ENCODE results near the gene UPF2.
A peak's percentile ranks its signal among the peaks of the same experiment; 100 is the strongest.
"Not testable (repeated sequence)": the region's sequence is repeated elsewhere in the genome, so short reads cannot be mapped to it uniquely, and the experiment has no call there.

Gene UPF2
- 97.7 to 138 reads per million in 2 experiments for total RNA-seq

GRCh38 chr10:12042797-12043651, at the start of gene UPF2:
TSS of gene UPF2 (minus strand) at chr10:12042809. CDS start at chr10:12035423, 7,386 bp downstream.
- DNase-seq (ENCODE audit: low read depth): peak; percentile 96

DNA sequence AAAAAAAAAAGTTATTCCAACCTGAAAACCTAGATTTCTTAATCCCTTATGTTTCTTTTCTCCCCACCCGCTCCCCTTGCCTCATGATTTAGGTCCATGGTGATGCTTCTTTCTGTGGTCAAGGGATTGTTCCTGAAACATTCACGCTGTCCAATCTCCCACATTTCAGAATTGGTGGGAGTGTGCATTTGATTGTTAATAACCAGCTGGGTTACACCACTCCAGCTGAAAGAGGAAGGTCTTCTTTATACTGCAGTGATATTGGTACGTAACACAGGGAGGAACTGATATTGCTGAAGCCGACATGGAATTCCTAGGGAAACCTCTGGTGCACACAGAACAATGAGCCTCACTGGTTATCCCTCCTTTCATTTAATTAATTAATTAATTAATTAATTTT, 48.8 kb upstream of the UPF2 start:
- no peak for DNase-seq (ENCODE audit: low read depth)

DNA sequence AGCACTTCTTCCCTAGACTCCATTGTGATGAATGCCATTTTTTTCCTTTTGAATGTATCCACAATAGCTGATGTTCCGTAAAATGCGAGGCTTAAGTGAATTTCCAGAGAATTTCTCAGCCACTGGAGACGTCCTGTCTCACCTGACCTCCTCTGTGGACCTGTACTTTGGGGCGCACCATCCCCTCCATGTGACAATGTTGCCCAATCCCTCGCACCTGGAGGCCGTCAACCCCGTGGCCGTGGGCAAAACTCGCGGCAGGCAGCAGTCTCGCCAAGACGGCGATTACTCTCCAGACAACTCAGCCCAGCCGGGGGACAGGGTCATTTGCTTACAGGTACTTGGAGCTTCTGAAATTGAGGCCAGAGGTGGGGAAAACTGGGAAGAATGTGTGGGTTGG, 46.3 kb upstream of the UPF2 start:
- DNase-seq (ENCODE audit: low read depth): no peak

- no peak for DNase-seq (ENCODE audit: low read depth)
Observed at GRCh38 chr10:12081879-12082557, 39.4 kb upstream of the UPF2 start.

- no peak for DNase-seq (ENCODE audit: low read depth)
Observed at GRCh38 chr10:12081470-12081869, 38.9 kb upstream of the UPF2 start.

DNA sequence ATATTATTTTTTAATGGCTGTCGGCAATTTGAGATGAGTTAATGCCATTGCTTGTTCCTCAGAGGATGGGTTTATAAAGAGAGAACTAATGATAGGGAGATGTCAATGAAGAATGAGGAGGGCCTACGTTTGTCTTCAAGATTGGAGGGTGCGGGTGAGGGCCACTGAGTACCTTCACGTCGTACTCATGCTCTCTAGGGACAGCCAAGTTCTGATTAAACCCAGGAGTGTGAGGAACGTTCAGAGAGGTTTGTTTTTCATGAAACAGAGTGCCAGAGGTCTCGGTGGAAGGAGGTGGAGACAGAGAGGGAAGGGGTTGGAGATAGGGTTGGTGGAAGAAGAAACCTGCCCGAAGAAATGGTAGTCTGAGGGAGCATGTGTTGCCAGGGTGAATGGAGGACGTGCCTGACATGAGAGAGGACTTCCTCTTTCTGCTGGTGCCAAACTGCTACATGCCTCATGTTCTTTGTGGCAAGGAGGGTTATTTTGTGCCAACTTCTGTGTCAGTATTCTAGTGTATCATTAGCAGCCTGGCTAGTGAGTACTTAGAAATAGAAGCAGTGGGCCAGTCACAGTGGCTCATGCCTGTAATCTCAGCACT, 35.1 kb upstream of the UPF2 start:
- no peak for DNase-seq (ENCODE audit: low read depth)

DNA sequence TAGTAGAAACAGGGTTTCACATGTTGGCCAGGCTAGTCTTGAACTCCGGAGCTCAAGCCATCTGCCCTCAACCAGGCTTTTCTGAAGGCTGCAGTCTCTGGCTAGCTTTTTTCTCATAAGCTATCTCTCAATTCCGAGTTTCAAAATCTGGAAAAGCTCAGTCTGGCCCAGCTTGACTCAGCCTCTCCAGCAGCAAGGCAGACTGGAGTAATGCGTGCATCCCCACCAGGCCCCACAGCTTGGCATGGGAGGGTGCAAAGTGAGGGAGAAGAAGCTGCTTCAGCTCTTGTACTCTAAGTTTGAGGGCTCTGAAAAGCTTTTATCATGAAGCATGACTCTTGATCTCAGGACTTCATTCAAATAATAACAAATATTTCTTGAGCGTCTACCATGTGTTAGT, 30.9 kb upstream of the UPF2 start:
- DNase-seq (ENCODE audit: low read depth): no peak

DNA sequence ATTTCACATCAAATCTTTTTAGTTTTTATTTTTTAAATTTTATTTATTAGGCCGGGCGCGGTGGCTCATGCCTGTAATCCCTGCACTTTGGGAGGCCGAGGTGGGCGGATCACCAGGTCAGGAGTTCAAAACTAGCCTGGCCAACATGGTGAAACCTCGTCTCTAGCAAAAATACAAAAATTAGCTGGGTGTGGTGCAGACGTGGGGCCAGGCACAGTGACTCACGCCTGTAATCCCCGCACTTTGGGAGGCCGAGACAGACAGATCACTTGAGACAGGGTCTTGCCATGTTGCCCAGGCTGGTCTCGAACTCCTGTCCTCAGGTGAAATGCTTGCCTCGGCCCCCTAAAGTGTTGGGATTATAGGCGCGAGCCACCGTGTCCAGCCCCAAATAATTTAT, 28.8 kb upstream of the UPF2 start:
- DNase-seq (ENCODE audit: low read depth): not testable (repeated sequence)

DNA sequence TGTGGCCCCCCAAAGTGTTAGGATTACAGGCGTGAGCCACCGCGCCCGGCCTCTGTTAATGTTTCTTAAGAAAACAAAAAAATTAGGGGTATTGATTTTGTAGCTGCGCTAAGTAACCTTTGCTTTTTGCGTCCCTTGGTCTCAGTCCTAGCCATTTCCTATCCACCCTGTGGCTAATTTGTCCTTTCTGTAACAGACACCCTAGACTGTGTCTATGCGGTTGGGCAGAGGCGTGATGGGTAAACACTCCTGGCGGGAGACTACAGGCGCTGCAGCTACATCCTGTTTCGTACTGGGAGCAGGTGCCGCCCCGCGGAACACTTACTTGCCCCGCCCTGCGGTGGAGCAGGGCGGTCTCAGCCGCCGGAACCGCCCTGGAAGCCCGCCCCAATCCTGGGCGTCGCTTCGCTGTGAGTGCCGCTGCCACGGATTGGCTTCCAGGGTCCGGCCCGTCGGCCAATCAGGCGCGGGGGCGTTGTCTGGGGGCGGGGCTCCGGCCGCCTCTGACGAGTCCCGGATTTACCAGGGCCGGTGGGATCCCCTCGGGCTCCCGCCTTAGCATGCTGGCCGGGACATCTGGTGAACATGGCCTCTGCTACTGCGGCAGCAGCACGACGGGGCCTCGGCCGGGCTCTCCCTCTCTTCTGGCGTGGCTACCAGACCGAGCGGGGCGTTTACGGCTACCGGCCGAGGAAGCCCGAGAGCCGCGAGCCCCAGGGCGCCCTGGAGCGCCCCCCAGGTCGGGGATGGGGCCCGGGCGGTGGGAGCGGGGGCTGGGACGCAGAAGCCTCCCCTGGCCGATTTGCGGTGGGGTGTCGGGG, 26.1 kb upstream of the UPF2 start, which contains the start of gene DHTKD1:
Gene DHTKD1, plus strand, starts transcription at position 506 of the 821 bp plus-strand sequence. Its CDS starts 80 bp downstream, at position 586.
- peak; percentile 96 for DNase-seq (ENCODE audit: low read depth)

DNA sequence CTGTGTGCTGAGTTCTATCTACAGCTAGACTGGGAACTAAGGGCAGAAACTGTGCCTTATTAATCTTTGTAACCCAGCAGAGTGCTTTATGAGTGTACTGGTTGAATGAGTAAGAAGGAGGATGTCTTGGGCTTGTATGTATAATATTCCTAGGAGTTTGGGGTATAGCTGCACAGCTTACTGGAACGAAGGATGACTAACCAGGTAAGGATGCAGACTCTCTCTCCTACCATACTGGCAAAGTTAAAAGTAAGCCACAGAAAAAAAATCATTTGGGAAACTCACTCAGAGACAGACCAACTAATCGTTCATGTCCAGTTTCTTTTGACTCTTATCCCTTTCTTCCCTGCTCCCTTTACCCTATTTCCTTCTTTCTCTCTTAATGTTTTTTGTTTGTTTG, 24.7 kb upstream of the UPF2 start:
- no peak for DNase-seq (ENCODE audit: low read depth)

DNA sequence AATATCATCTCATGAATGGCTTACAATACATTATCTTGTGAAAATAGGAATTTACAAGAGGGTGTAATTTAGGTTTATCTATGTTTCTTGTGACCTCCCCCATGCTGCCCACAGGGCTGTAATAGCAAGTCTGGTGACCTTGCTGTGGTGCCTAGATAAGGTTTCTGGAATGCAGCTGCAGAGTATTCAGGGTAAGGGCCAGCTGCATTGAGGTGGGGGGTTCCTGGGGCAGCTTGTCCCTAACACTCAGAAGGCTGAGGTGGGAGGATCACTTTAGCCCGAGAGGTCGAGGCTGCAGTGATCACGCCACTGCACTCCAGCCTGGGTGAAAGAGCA, 20.8 kb upstream of the UPF2 start:
- DNase-seq (ENCODE audit: low read depth): no peak

DNA sequence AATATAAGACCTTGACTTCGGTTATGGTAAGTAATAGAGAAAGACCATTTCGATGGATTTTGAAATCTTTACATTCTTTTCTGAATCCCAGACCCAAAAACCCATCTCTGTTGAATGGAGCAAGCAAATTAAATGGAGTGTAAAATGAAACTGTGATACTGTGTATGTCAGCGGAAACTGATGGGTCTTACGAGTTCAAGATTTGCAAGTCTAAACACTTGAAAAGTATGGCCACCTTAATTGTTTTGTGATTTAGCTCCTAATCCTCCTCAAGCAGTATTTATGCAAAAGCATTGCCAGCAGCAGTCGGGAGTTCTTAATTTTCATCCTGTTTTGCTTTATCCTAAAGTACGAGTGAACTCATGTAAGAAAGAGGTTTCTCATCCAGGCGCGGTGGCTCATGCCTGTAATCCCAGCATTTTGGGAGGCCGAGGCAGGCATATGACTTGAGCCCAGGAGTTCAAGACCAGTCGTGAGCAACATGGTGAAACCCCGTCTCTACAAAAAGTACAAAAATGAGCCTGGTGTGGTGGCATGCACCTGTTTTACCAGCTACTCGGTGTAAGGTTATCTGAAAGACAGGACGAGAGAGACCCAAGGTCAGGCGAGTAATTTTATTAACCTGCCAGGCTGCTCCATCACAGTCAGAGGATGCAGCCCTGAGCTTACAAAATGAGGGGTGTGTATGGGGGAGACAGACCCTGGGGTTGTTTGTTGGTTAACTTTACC, 20.3 kb upstream of the UPF2 start:
- no peak for DNase-seq (ENCODE audit: low read depth)

- no peak for DNase-seq (ENCODE audit: low read depth)
Observed at GRCh38 chr10:12061124-12061523, 18.5 kb upstream of the UPF2 start.

DNA sequence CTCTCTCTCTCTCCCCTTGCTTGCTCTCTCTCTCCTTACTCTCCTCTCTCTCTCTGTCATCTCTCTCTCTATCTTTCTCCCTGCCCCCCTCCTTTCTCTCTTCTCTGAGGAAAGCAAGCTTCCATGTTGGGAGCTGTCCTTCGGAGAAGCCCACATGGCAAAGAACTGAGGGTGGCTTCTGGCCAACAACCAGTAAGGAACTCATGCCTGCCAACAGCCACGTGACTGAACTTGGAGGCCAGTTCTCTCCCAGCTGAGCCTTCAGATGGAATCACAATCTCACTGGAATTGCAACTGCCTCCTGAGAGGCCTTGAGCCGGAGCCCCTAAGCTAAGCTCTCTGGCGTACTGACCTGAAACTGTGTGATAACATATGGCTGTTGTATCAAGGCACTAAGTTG, 14.1 kb upstream of the UPF2 start:
- DNase-seq (ENCODE audit: low read depth): no peak

DNA sequence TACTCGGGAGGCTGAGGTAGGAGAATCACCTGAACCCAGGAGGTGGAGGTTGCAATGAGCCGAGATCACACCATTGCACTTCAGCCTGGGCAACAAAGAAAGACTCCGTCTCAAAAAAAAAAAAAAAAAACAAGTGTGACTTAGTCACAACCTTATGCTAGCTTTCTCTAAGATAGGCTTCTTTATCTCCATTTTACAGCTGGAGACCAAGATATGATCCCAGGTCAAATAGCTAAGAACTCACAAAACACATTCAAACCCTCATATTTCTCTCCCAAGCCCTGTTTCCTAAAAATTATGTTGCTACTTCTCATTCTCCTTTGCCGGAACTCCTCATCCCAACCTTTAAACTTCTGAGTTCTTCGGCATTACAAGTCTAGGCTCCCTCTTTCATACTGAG, 13.1 kb upstream of the UPF2 start:
- no peak for DNase-seq (ENCODE audit: low read depth)

DNA sequence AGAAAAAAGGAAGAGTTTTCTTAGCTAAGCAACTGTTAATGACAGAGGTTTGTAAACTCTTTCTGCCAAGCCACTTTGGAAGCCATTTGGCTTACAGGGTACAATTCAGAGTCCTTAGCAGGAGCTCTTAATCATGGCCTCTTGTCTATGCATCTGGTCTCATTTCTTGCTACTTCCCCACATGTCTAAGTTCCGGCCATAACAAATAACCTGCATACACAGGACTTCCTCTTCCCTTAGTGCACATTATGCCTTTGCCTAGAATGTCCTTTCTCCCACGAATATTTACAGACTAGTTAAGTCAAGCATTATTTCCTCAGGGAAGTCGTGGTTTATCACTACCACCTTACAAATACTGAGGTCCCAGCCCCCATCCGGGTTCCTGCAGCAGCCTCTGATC, 8.6 kb upstream of the UPF2 start:
- no peak for DNase-seq (ENCODE audit: low read depth)

DNA sequence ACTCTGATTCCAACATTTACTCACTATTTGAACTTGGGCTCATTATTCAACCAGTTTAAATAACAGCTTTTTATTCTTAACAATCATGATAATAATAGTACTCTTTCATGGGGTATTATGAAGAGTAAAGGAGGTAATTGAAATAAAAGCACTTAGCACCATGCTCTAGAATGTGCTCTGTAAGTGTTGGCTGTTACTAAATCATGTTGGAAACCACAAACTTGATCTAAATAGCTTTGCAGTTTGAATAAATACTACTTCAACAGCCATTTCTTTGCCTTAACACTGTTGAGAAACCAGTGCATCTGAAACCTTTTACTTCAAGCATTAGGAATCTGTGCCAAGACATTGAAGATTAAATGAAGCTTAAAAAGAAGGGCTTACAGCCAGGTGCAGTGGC, 7.9 kb upstream of the UPF2 start:
- DNase-seq (ENCODE audit: low read depth): no peak

DNA sequence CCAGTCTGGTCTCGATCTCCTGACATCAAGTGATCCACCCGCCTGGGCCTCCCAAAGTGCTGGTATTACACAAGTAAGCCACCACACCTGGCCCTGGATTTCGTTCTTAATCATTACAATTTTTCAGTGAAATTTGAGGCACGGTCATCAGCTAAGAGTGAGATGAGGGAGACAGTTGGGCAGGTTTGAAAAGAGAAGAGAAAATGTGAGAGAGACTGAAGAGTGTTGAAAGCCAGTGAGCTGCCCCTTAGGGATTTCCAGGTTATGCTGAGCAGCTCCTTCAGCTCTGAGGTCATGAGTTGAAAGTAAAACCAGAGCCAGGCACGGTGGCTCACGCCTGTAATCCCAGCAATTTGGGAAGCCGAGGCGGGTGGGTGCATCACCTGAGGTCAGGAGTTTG, 5.9 kb upstream of the UPF2 start:
- DNase-seq (ENCODE audit: low read depth): no peak

DNA sequence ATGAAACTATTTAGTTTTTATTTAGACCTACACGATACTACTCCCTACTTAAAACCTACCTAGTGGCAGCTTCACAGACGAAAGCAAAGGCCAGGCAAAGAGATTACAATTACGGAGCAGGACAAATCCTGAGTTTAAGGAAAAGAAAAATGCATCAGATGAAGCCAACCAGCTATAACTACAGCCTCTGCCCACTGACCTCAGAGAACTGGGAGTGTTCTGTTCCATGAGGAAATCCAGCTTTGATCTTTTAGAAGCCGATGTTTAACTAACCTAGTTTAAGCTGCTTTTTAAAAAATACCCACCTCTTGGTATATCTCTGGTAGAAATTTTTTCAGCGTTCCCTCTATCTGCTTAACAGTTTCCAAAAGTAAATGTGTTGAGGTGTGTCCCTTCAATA, 3.0 kb upstream of the UPF2 start:
- no peak for DNase-seq (ENCODE audit: low read depth)

DNA sequence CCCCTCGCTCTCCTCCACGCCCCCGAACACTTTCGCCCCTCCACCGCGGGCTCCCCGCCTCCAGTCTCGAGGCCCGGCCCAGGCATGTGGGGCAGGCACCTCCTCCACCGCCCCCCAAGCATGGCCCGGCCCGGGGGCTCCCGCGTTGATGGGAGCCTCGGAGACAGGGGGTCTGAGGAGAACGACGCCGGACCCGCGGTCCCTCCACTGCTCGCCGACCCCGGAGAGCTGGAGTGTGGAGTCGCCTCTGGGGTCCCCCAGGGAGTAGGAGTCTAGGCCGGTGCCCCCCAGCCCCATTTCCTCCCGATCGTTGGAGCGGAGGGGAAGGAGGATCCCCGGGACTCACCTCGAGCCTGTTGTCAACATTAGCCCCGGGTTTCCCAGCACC, 206 bp downstream of the UPF2 start:
- peak; percentile 31 for DNase-seq (ENCODE audit: low read depth)

- no peak for DNase-seq (ENCODE audit: low read depth)
Observed at GRCh38 chr10:12041766-12042408, 722 bp downstream of the UPF2 start.
